ENCODE results near the gene ARSK. TPM values are rescaled to one million over a fixed set of nuclear protein-coding genes. Genes with fewer than 3 reads are reported as not detected.

The ARSK gene
- polyA plus RNA-seq, 1 of the 3 experiments (the other 2 are of a cell fraction): 5.6 TPM

DNA sequence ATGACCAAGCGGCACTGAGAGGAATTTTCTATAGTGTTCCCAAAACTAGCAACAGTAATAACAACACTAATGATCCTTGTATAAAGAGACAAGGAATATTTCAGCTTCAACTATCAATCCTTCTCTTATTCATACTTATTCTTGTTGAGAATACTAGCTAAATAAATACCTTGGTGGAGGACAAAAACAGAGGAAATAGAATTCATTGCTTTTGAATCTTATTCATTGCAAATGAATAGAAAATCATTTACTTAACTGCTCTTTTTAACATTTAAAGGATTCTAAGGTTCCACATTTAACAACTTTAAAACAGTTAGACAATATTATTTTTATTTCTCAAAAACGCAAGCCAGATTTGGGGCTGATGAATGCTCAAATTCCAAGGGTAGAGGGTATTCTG is 22.5 kb upstream of the ARSK start (continued):
- TF ChIP-seq, protein P1, sequence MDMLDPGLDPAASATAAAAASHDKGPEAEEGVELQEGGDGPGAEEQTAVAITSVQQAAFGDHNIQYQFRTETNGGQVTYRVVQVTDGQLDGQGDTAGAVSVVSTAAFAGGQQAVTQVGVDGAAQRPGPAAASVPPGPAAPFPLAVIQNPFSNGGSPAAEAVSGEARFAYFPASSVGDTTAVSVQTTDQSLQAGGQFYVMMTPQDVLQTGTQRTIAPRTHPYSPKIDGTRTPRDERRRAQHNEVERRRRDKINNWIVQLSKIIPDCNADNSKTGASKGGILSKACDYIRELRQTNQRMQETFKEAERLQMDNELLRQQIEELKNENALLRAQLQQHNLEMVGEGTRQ (IDR thresholded peaks at IDR 0.05; ENCODE audit: borderline replicate concordance, low read depth, low read length): no peak
- TF ChIP-seq JUND (IDR thresholded peaks at IDR 0.05): no peak

DNA sequence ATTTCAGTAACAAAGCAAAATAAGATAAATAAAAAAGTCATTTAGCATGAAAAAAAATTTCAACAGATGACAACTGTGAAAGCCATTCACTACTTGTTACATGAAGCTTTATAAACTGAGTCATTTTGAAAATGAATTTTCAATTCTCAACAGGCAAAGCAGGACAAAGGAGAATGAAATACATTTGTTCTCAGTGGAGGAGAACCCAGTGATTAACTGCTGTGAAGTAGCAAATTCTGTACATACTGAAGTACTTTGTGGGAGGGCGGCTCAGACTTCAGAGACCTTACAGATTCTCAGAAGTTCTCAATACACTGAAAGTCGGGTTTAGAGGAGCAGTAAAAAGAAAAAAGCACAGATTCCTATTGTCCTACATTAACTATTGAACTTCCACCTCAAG is 21.8 kb upstream of the ARSK start:
- TF ChIP-seq, protein P2, sequence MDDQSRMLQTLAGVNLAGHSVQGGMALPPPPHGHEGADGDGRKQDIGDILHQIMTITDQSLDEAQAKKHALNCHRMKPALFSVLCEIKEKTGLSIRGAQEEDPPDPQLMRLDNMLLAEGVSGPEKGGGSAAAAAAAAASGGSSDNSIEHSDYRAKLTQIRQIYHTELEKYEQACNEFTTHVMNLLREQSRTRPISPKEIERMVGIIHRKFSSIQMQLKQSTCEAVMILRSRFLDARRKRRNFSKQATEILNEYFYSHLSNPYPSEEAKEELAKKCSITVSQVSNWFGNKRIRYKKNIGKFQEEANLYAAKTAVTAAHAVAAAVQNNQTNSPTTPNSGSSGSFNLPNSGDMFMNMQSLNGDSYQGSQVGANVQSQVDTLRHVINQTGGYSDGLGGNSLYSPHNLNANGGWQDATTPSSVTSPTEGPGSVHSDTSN (IDR thresholded peaks at IDR 0.05): no peak
- no peak for TF ChIP-seq JUND (IDR thresholded peaks at IDR 0.05)
- TF ChIP-seq RFX5 (IDR thresholded peaks at IDR 0.05; ENCODE audit: low read length): no peak
- TF ChIP-seq MXI1 (IDR thresholded peaks at IDR 0.05; ENCODE audit: low read depth, low read length): no peak
- no peak for TF ChIP-seq FOXM1 (IDR thresholded peaks at IDR 0.05; ENCODE audit: low read depth)
- TF ChIP-seq FOXJ3 (CRISPR knock-in tag; IDR thresholded peaks at IDR 0.05): no peak
- no peak for TF ChIP-seq EP300 (IDR thresholded peaks at IDR 0.05; ENCODE audit: borderline replicate concordance in 1 of 2, low read depth in 1 of 2, low read length in 1 of 2)
- no peak for TF ChIP-seq SMC3 (IDR thresholded peaks at IDR 0.05; ENCODE audit: low read depth, low read length)
- TF ChIP-seq, protein P3, sequence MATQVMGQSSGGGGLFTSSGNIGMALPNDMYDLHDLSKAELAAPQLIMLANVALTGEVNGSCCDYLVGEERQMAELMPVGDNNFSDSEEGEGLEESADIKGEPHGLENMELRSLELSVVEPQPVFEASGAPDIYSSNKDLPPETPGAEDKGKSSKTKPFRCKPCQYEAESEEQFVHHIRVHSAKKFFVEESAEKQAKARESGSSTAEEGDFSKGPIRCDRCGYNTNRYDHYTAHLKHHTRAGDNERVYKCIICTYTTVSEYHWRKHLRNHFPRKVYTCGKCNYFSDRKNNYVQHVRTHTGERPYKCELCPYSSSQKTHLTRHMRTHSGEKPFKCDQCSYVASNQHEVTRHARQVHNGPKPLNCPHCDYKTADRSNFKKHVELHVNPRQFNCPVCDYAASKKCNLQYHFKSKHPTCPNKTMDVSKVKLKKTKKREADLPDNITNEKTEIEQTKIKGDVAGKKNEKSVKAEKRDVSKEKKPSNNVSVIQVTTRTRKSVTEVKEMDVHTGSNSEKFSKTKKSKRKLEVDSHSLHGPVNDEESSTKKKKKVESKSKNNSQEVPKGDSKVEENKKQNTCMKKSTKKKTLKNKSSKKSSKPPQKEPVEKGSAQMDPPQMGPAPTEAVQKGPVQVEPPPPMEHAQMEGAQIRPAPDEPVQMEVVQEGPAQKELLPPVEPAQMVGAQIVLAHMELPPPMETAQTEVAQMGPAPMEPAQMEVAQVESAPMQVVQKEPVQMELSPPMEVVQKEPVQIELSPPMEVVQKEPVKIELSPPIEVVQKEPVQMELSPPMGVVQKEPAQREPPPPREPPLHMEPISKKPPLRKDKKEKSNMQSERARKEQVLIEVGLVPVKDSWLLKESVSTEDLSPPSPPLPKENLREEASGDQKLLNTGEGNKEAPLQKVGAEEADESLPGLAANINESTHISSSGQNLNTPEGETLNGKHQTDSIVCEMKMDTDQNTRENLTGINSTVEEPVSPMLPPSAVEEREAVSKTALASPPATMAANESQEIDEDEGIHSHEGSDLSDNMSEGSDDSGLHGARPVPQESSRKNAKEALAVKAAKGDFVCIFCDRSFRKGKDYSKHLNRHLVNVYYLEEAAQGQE (IDR thresholded peaks at IDR 0.05; ENCODE audit: low read depth, low read length): no peak
- no peak for TF ChIP-seq NRF1 (IDR thresholded peaks at IDR 0.05; ENCODE audit: low read depth, low read length)
- no peak for TF ChIP-seq EZH2phosphoT487 (IDR thresholded peaks at IDR 0.05; ENCODE audit: borderline replicate concordance, low read depth)
- TF ChIP-seq YY1 (IDR thresholded peaks at IDR 0.05; ENCODE audit: low read depth): no peak
- no peak for TF ChIP-seq CHD2 (IDR thresholded peaks at IDR 0.05; ENCODE audit: low read length, partially characterized antibody)
- TF ChIP-seq, protein P4, sequence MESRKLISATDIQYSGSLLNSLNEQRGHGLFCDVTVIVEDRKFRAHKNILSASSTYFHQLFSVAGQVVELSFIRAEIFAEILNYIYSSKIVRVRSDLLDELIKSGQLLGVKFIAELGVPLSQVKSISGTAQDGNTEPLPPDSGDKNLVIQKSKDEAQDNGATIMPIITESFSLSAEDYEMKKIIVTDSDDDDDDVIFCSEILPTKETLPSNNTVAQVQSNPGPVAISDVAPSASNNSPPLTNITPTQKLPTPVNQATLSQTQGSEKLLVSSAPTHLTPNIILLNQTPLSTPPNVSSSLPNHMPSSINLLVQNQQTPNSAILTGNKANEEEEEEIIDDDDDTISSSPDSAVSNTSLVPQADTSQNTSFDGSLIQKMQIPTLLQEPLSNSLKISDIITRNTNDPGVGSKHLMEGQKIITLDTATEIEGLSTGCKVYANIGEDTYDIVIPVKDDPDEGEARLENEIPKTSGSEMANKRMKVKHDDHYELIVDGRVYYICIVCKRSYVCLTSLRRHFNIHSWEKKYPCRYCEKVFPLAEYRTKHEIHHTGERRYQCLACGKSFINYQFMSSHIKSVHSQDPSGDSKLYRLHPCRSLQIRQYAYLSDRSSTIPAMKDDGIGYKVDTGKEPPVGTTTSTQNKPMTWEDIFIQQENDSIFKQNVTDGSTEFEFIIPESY (IDR thresholded peaks at IDR 0.05; ENCODE audit: borderline replicate concordance, low read depth): no peak
- TF ChIP-seq POLR2AphosphoS5 (IDR thresholded peaks at IDR 0.05; ENCODE audit: low read depth, low read length): no peak
- no peak for TF ChIP-seq SIN3A (IDR thresholded peaks at IDR 0.05; ENCODE audit: borderline replicate concordance, low read depth, low read length)
- Histone ChIP-seq H3K4me2 (no peak overlapping the region), H3K4me3 (ENCODE audit: low read depth in 2 of 2, low read length in 1 of 2) (no peak overlapping the region), H3K9ac (no peak overlapping the region), H3F3A (replicated peaks; ENCODE audit: insufficient read depth) (peaks cover 8% of the 10 kb centered on the region), H3K9me2 (no peaks in the 10 kb centered on the region), H2AFZ (ENCODE audit: low read depth) (no peak overlapping the region), H3K27me3 (ENCODE audit: insufficient read depth) (no peaks in the 10 kb centered on the region), H3K4me1 (ENCODE audit: control insufficient read depth in 1 of 2, insufficient read depth in 2 of 2, low read depth in 1 of 2, low read length in 1 of 2) (peaks cover 0 to 8% of the 10 kb centered on the region in 2 experiments; a peak in 2 of 4 replicates), H3K36me3 (replicated peaks in 1 of 2; ENCODE audit: control insufficient read depth in 1 of 2, insufficient read depth in 2 of 2, low read length in 1 of 2) (peaks cover 44 to 84% of the 10 kb centered on the region in 2 experiments), H3K27ac (ENCODE audit: low read depth in 2 of 2, low read length in 1 of 2) (no peak overlapping the region), H3K79me2 (ENCODE audit: insufficient read depth) (peaks cover 11% of the 10 kb centered on the region; the same call in 1 of the 2 replicates), H3K9me3 (no peaks in the 10 kb centered on the region), H4K20me1 (ENCODE audit: insufficient read depth) (no peaks in the 10 kb centered on the region)
- 92% methylated on average over 2 of the region's 2 CpGs for WGBS (ENCODE audit: low lambda C conversion rate)
- ChIA-PET CTCF (interaction anchor here (1.1 kb wide), 1 partner anchor 12 kb away, joined by 4 read pairs; no protein-coding TSS in a partner anchor), POLR2A (no interaction called here)
- DNase-seq: no peak

Measured in SK-N-SH (cell line).